Activated naive CD4-positive, alpha-beta T cell treated with anti-CD3 and anti-CD28 coated beads, Interleukin-2, amount 10 ng/mL, durations not matched to agents 7 days and 5 days (primary cell): ENCODE measurements around the gene NLRC3.

ENCODE experiments used
- CTCF ChIA-PET: fragments of 350-600 bp; sonication (Branson Sonifier 250); formaldehyde crosslinking; loops from one replicate; lab custom pipeline; 2021; ENCODE audit warnings: antibody characterized with exemption; lab: Charles Lee
- DNase-seq: peaks from one replicate; pipeline ENCODE4 v3.0.0-alpha.2; 2020
- H3K27ac Mint-ChIP-seq: one replicate; pipeline ENCODE4 v1.8.0; 2021; ENCODE audit warnings: mild to moderate bottlenecking, moderate library complexity, mixed read lengths
- H3K27me3 Mint-ChIP-seq: one replicate; pipeline ENCODE4 v1.8.0; 2021; ENCODE audit warnings: mild to moderate bottlenecking, mixed read lengths
- H3K36me3 Mint-ChIP-seq: one replicate; pipeline ENCODE4 v1.8.0; 2021; ENCODE audit warnings: mixed read lengths
- H3K4me1 Mint-ChIP-seq: one replicate; pipeline ENCODE4 v1.8.0; 2021; ENCODE audit warnings: mixed read lengths
- H3K4me3 Mint-ChIP-seq: one replicate; pipeline ENCODE4 v1.8.0; 2021; ENCODE audit warnings: mild to moderate bottlenecking, moderate library complexity, mixed read lengths
- H3K9me3 Mint-ChIP-seq: one replicate; pipeline ENCODE4 v1.8.0; 2021; ENCODE audit warnings: mixed read lengths

Gene NLRC3

DNA sequence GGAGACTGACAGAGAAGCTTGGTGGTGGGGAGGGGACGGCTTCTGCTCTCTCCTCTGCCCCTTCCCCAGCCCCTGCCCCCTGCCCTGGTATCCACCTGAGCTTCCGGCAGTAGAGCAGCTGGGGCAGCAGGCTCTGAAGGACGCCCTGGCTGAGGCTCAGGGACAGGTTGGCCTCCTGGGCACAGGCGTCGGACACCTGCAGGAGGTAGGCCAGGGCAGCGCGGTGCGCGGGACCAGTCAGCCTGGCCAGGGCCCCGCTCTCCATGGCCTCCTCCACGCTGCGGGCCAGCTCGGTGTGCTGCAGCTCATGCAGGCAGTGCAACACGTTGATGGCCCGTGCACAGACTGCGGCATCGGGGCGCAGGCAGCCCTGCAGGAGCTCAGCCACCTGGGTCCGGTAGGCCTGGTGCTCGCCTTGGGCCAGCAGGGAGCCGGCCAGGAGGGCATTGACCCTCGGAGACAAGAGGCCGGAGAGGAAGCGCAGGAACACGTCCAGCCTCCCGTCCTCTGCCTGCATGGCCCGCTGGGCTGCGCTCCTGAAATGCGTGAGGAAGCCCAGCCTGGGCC is 14.2 kb downstream of the NLRC3 start:
- no peak overlapping the region for H3K27ac Mint-ChIP-seq
- no peaks in the 10 kb centered on the region for H3K27me3 Mint-ChIP-seq
- H3K4me3 Mint-ChIP-seq: no peak overlapping the region
- H3K36me3 Mint-ChIP-seq: peaks cover 57% of the 10 kb centered on the region
- DNase-seq: no peak
- H3K9me3 Mint-ChIP-seq: no peaks in the 10 kb centered on the region
- H3K4me1 Mint-ChIP-seq: no peaks in the 10 kb centered on the region
- CTCF ChIA-PET: no interaction called here

DNA sequence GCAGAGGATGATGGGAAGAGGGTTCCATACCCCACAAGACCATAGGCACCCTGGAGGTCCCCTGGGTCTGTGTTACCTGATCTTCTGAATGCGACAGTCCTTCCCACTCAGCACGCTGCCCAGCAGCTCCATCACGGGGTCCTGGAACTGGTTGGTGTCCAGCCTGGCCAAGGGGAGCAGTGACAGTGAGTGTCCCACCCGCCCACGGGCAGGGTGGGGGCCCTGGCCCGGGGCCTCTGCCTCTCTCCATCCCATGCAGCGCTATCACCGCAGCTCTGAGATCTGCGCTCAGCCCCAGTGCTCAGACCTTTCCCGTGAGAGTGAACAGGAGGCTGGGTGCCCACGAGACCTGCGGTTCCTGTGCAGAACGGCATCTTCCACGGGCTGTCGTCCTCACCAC is 15.6 kb downstream of the NLRC3 start:
- Mint-ChIP-seq H3K4me3 (no peak overlapping the region), H3K27ac (no peak overlapping the region), H3K36me3 (peaks cover 65% of the 10 kb centered on the region), H3K9me3 (no peaks in the 10 kb centered on the region), H3K27me3 (no peaks in the 10 kb centered on the region), H3K4me1 (no peaks in the 10 kb centered on the region)
- CTCF ChIA-PET: no interaction called here
- DNase-seq: no peak

DNA sequence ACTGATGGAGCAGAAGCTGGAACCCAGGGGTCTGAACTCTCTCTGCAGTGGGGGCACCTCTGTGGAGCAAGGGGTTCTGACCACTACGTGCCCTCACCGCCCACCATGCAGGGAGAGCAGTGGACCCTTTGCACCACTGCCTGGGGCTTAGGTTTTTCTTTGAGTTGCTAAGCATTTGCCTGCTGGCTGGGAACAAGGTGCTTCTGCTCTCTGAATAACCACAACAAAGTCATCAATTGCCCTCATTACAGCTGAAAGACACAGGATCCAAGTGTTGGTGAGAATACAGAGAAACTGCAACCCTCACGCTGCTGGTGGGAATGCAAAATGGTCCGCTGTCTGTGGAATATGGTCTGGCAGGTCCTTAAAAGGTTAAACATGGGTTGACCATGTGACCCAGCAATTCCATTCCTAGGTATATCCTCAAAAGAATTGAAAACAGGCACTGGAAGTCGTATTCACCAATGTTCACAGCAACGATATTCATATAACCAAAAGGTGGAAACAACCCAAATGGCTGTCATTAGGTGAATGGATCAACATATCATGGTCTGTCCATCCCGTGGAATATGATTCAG is 22.8 kb downstream of the NLRC3 start:
- H3K27ac Mint-ChIP-seq: no peak overlapping the region
- no peaks in the 10 kb centered on the region for H3K27me3 Mint-ChIP-seq
- H3K9me3 Mint-ChIP-seq: no peaks in the 10 kb centered on the region
- no peak for DNase-seq
- peaks cover 5% of the 10 kb centered on the region for H3K4me1 Mint-ChIP-seq
- peaks cover 77% of the 10 kb centered on the region for H3K36me3 Mint-ChIP-seq
- CTCF ChIA-PET: no interaction called here
- no peak overlapping the region for H3K4me3 Mint-ChIP-seq

DNA sequence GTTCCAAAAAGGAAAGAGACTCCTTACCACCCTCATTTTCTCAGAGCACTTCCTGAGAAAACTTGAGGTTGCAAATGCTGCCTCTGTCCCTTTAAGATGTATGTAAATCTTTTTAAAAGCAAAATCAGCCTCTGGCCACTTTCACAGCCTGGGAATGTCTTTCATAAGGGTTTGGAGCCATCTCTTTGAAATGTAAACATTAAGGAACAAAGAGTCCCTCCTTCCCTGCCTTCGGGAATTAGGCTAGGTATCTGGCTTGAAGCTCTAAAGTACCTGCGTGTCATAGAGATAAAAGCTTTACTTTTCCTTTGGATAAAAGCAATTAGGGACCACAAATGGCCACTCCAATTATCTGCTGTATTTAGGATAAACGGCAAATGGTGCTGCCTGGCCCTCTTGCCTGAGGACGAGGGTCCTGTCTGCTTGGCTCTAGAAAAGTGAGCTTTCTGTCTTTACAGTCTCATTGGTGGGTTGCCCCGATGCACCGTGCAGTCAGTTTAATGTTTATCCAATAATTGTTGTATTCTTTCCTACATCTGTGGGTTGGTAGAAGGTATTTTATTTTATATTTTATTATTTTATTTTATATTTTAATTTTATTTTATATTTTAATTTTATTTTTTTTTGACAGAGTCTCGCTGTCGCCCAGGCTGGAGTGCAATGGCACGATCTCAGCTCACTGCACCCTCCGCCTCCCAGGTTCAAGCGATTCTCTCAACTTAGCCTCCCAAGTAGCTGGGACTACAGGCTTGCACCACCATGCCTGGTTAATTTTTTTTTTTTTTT is 23.9 kb downstream of the NLRC3 start:
- Mint-ChIP-seq H3K9me3 (no peaks in the 10 kb centered on the region), H3K27ac (no peak overlapping the region), H3K36me3 (peaks cover 80% of the 10 kb centered on the region), H3K27me3 (no peaks in the 10 kb centered on the region), H3K4me1 (peaks cover 5% of the 10 kb centered on the region), H3K4me3 (no peak overlapping the region)
- CTCF ChIA-PET: no interaction called here
- no peak for DNase-seq

GRCh38 chr16:3550851-3551847 is 26.1 kb downstream of the NLRC3 start:
- Mint-ChIP-seq H3K27ac (peak overlapping the region; percentile 6), H3K27me3 (no peaks in the 10 kb centered on the region), H3K36me3 (peaks cover 74% of the 10 kb centered on the region), H3K4me1 (peaks cover 5% of the 10 kb centered on the region), H3K4me3 (no peak overlapping the region), H3K9me3 (no peaks in the 10 kb centered on the region)
- no peak for DNase-seq
- CTCF ChIA-PET: no interaction called here

DNA sequence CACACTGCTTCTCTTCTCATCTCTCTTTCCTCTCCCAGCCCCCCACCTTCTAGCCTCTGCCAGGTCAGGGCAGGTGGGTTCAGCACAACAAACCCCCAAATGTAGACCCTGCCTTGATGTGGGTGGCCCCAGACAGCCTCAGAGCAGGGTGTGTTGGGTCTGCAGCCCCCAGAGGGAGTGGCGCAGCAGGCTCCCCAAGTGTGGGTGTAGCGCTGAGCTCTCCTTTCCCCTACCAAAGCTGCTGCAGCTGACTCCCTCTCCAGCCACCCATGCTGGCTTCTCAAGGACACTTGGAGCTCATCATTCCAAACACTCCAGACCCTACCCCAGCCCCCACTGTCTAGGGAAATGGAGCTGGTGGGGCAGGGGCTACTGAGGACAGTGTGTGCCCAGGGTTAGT is 27.3 kb downstream of the NLRC3 start:
- Mint-ChIP-seq H3K36me3 (peaks cover 77% of the 10 kb centered on the region), H3K27ac (no peak overlapping the region), H3K27me3 (no peaks in the 10 kb centered on the region), H3K4me3 (no peak overlapping the region), H3K4me1 (peaks cover 2% of the 10 kb centered on the region), H3K9me3 (no peaks in the 10 kb centered on the region)
- CTCF ChIA-PET: no interaction called here
- no peak for DNase-seq

- no peak overlapping the region for H3K4me3 Mint-ChIP-seq
- peak overlapping the region; percentile 45 for H3K27ac Mint-ChIP-seq
- peaks cover 72% of the 10 kb centered on the region for H3K36me3 Mint-ChIP-seq
- H3K4me1 Mint-ChIP-seq: no peaks in the 10 kb centered on the region
- no peaks in the 10 kb centered on the region for H3K9me3 Mint-ChIP-seq
- CTCF ChIA-PET: no interaction called here
- H3K27me3 Mint-ChIP-seq: no peaks in the 10 kb centered on the region
- no peak for DNase-seq
Observed at GRCh38 chr16:3548859-3549258, 28.3 kb downstream of the NLRC3 start.

DNA sequence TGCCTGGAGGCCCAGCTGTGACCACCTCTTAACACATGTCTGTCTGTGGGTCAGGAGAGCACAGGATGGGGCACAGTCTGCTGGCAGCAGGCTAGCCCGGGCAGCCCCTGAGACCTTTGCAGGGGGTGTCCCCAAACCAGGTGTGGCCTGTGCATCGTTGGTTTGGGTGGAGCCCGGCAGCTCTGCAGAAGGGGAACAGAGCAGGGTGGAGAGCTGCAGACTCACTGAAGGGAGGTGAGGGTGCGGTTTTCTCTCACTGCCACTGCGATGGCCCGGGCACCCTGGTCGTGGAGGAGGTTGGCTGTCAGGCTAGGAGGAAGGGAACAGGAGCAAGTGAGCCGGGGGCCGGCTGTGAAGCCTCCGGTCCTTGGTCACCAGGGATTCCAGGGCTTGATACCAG is 28.8 kb downstream of the NLRC3 start:
- no peaks in the 10 kb centered on the region for H3K9me3 Mint-ChIP-seq
- H3K4me1 Mint-ChIP-seq: no peaks in the 10 kb centered on the region
- CTCF ChIA-PET: no interaction called here
- no peak overlapping the region for H3K4me3 Mint-ChIP-seq
- DNase-seq: no peak
- no peaks in the 10 kb centered on the region for H3K27me3 Mint-ChIP-seq
- H3K27ac Mint-ChIP-seq: peak overlapping the region; percentile 45
- H3K36me3 Mint-ChIP-seq: peaks cover 71% of the 10 kb centered on the region

DNA sequence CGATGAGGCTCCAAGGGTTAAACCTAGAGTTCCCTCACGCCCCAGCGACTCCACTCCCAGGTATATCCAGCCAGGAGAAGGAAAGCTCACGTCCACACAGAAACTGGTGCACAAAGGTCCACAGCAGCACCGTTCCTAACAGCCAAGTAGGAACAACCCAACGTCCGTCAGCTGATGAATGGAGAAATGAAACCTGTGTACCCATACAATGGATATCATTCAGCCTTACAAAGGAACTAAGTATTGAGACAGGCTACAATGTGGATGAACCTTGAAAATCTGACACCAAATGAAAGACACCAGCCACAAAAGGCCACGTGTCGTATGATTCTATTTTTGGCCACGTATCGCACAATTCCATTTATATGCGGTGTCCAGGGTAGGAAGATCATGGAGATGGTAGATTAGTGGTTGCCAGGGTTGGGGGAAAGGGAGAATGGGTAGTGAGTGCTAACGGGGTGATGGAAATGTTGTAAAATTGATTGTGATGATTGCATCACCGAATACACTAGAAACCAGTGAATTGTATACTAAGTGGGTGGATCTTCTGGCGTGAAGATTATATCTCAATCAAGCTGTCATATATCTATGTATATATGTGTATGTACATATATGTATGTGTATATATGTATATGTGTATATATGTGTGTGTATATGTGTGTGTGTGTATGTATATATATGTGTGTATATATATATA is 30.1 kb downstream of the NLRC3 start:
- no peak for DNase-seq
- no peak overlapping the region for H3K4me3 Mint-ChIP-seq
- H3K4me1 Mint-ChIP-seq: no peaks in the 10 kb centered on the region
- no peaks in the 10 kb centered on the region for H3K9me3 Mint-ChIP-seq
- CTCF ChIA-PET: no interaction called here
- peaks cover 62% of the 10 kb centered on the region for H3K36me3 Mint-ChIP-seq
- peak overlapping the region; percentile 26 for H3K27ac Mint-ChIP-seq
- no peaks in the 10 kb centered on the region for H3K27me3 Mint-ChIP-seq

- DNase-seq: no peak
- peak overlapping the region; percentile 33 for H3K27ac Mint-ChIP-seq
- CTCF ChIA-PET: no interaction called here
- H3K4me1 Mint-ChIP-seq: no peaks in the 10 kb centered on the region
- no peak overlapping the region for H3K4me3 Mint-ChIP-seq
- H3K36me3 Mint-ChIP-seq: peaks cover 47% of the 10 kb centered on the region
- H3K9me3 Mint-ChIP-seq: no peaks in the 10 kb centered on the region
- no peaks in the 10 kb centered on the region for H3K27me3 Mint-ChIP-seq
Observed at GRCh38 chr16:3542601-3543373, 34.4 kb downstream of the NLRC3 start.

DNA sequence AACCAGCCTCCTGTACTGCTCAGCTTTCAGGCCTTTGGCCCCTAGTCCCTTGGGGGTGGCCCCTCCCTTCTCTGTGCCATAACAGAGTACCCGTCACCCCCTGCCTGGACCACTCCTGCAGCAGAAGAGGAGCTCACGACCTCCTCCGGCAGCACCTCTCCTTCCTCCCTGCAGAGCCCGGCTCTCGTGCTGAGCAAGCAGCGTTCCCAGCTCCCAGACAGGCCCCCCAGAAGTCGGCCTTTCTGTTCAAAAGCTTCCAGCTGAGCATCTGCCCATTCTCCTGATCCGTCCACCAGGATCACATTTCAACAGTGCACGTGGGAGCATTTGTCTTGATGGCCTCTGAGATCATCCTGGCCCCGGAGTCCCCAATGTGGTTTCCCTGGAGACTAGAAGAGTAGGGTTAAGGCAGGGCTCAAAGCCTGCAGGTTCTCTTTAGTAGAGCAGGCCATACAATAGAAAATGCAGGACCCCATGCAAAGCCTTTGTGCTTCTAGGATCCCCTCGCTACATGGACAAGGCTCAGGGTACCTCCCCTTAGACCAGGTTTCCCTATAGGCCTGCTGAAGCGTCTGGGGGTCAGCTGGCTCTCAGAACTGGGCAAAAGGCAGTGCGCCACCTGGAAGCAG is 35.6 kb downstream of the NLRC3 start:
- Mint-ChIP-seq H3K9me3 (no peaks in the 10 kb centered on the region), H3K36me3 (peaks cover 44% of the 10 kb centered on the region), H3K27me3 (no peaks in the 10 kb centered on the region), H3K27ac (peak overlapping the region; percentile 33), H3K4me3 (no peak overlapping the region), H3K4me1 (no peaks in the 10 kb centered on the region)
- CTCF ChIA-PET: no interaction called here
- no peak for DNase-seq

DNA sequence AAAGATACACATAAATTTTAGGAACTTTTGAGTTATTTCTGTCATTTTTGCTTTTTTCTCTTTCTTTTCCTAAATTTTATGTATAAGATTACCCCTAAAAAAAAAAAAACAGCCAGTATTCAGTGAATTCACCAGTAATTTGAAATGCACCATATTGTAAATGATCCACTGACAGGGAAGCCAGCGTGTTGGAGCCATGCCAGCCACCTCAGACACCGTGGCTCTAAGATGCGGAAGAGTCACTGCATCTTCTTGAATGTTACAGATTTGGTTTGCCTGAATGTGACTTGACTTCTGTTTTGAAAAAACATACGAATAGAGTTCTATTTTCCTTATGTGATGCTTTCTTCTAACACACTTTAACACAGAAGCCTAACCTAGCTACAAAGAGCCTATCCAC is 39.0 kb downstream of the NLRC3 start:
- no peaks in the 10 kb centered on the region for H3K27me3 Mint-ChIP-seq
- CTCF ChIA-PET: no interaction called here
- H3K9me3 Mint-ChIP-seq: no peaks in the 10 kb centered on the region
- H3K4me3 Mint-ChIP-seq: no peak overlapping the region
- peak overlapping the region; percentile 64 for H3K27ac Mint-ChIP-seq
- peaks cover 54% of the 10 kb centered on the region for H3K36me3 Mint-ChIP-seq
- no peaks in the 10 kb centered on the region for H3K4me1 Mint-ChIP-seq
- no peak for DNase-seq

GRCh38 chr16:3536851-3537250 is 40.4 kb downstream of the NLRC3 start:
- H3K36me3 Mint-ChIP-seq: peaks cover 53% of the 10 kb centered on the region
- H3K9me3 Mint-ChIP-seq: no peaks in the 10 kb centered on the region
- H3K27me3 Mint-ChIP-seq: no peaks in the 10 kb centered on the region

More at GRCh38 chr16:3536851-3537250, 40.4 kb downstream of the NLRC3 start:
- CTCF ChIA-PET: interaction anchor here (1.5 kb wide), 1 partner anchor 9 kb away, joined by 5 read pairs; no protein-coding TSS in a partner anchor
- peak overlapping the region; percentile 55 for H3K27ac Mint-ChIP-seq
- H3K4me1 Mint-ChIP-seq: no peaks in the 10 kb centered on the region
- no peak overlapping the region for H3K4me3 Mint-ChIP-seq
- no peak for DNase-seq
